Cortex of kidney (tissue), 1 donor: ENCODE data around the gene CYB561A3.
"Not testable (repeated sequence)": the region's sequence is repeated elsewhere in the genome, so short reads cannot be mapped to it uniquely, and the experiment has no call there.

ENCODE experiments used
- DNase-seq: peaks from one replicate; lab custom pipeline; 2025; lab: John Stamatoyannopoulos, UW

Gene CYB561A3, protein sequence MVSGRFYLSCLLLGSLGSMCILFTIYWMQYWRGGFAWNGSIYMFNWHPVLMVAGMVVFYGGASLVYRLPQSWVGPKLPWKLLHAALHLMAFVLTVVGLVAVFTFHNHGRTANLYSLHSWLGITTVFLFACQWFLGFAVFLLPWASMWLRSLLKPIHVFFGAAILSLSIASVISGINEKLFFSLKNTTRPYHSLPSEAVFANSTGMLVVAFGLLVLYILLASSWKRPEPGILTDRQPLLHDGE

DNA sequence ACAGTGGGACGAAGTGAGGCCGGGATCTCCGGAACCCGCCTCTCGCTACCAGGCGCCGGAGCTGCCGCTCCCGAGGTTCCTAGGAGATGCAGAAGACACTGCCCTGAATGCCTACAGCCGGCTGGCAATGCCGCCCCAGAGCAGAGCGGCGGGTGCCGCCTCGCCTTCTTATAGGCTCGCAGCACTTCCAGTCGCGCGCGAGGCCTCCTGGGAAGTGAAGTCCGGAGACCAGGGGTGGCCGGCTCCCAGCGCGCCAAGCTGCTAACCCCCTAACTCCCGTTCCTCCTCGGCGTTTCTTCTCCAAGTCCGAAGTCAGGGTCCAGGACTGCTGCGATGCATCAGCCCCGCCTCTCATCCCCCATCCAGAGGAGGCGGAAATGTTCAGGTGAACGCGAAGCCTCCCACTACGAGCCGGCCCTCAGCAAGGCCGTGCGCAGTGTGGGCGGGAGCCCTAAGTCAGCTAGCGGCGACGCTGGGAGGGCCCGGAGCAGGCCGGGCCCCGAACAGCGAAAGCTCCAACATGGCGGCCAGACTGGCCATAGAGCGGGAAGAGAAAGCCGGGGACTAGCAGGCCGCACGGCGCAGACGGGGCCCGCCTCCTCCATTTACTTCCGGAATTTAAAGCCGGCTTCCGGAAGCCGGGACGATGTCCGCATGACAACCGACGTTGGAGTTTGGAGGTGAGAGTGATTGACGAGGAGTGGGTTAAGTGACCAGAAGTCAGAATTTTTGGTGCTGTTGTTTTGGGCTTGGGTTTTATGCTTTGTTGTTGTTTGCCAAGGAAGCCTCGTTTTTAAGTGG lies at the start of gene CYB561A3, which contains the start of gene TMEM138:
Gene CYB561A3 (minus strand): TSS at position 142 of the 801 bp plus-strand sequence. CDS start 5,169 bp downstream, outside the sequence.
Gene TMEM138 (plus strand): TSS at position 634 of the 801 bp plus-strand sequence. CDS start 2,017 bp downstream, outside the sequence.
- DNase-seq = no peak

DNA sequence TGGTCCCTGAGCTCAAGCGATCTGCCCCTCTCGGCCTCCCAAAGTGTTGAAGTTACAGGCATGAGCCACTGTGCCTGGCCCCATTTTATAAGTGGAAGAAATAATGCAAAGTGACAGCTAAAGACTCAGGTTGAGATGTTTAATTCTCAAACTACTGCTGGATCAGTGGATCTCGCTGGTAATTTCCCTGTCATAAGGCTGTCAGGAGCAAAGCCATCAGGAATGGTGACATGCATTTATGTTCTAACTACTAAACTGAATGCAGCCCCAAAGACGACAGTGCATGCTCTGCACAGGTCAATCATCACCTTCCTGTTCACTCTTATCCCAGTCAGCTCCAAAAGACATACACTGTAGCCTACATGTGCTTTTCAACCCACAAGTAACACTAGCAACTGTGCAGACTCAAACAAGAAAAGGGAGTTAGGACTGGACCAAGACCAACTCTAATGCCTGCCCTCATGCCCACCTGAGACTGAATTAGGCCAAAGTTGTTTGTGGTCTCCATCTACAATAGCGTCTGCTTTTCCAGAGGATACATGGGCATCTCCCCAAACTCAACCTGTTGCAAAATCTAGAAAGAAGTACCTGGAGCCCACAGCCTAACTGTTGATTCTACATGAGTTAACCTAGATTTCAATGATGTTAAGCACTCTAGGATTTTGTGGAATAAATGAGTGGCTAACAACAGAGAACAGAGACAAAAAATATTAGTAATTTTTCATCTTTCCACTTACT lies 45.5 kb upstream of the CYB561A3 start:
- no peak for DNase-seq

DNA sequence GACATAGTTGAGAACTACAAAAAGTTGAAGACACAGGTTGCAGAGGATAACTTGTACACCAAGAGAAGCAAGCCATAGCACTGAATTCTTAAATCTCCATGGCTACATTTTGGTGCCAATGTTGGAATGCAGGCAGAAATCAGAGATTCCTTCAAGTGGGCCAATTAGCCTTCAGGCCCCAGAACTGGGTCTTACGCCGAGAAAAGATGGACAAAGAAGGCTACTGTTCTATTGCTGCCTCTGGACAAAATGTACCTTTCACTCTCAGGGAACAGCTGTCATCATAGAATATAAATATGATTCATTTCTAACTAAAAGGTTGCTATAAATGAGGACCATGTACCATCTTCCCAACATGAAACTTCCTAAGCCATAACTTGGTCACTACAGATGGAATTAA lies 44.4 kb upstream of the CYB561A3 start:
- DNase-seq = no peak

GRCh38 chr11:61404641-61405040 lies 43.0 kb upstream of the CYB561A3 start:
- no peak for DNase-seq

GRCh38 chr11:61404103-61404502 lies 42.4 kb upstream of the CYB561A3 start:
- no peak for DNase-seq

GRCh38 chr11:61403658-61404057 lies 42.0 kb upstream of the CYB561A3 start:
- no peak for DNase-seq

- DNase-seq = no peak
These were observed 39.9 kb upstream of the CYB561A3 start for GRCh38 chr11:61401573-61401972.

DNA sequence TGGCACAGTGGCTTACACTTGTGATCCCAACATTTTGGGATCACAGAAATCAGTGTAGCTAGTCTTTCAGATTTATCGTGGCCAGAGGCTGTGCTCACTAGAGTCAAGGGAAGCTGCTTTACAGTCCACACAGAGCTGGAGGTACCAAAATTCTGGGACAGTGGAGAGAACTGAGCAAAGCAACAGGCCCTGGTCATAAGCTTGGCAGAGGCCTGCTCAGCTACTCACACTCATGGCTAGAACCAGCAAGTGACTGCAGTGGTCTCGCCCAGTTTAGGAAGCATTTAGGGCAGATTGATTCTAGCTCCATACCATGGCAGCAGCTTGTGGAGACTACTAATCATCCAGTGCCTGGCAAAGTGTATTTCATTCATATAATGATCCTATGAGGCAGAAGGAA lies 39.5 kb upstream of the CYB561A3 start:
- DNase-seq = no peak

- DNase-seq = no peak
These were observed 31.4 kb upstream of the CYB561A3 start for GRCh38 chr11:61392981-61393595.

- no peak for DNase-seq
These were observed 28.5 kb upstream of the CYB561A3 start for GRCh38 chr11:61390161-61390560.

- DNase-seq = no peak
These were observed 22.9 kb upstream of the CYB561A3 start for GRCh38 chr11:61384271-61385242.

DNA sequence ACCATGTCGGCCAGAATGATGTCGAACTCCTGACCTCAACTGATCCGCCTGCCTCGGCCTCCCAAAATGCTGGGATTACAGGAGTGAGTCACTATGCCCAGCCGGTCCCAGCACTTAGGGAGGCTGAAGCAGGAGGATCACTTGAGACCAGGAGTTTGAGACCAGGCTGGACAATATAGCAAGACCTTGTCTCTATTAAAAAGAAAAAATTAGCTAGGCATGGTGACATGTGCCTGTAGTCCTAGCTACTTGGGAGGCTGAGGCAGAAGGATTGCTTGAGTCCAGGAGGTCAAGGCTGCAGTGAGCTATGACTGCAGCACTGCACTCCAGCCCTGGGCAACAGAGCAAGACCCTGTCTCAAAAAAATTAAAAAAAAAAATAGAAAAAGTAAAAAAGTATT lies 22.2 kb upstream of the CYB561A3 start:
- not testable (repeated sequence) for DNase-seq

GRCh38 chr11:61380884-61381283 lies 19.2 kb upstream of the CYB561A3 start:
- no peak for DNase-seq

DNA sequence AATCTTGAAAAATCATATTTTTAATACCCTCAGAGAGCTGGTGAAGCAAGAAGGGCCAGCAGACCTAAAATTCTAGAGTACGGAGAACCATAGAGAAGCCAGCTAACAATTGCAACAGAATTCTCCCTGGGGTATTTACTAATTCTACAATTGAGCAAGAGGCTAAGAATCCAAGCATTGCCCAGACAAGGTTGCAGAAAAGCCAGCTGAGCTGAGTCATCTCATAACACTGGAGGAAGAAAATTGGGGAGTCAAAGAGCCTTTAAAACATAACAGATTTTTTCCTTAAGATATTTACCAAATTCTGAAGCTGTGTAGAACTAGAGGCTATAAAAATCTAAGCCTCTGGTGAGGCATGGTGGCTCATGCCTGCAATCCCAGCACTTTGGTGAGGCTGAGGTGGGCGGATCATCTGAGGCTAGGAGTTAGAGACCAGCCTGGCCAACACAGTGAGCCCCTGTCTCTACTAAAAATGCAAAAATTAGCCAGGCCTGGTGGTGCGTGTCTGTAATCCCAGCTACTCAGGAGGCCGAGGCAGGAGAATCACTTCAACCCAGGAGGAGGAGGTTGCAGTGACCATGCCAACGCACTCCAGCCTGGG lies 17.1 kb upstream of the CYB561A3 start:
- no peak for DNase-seq

DNA sequence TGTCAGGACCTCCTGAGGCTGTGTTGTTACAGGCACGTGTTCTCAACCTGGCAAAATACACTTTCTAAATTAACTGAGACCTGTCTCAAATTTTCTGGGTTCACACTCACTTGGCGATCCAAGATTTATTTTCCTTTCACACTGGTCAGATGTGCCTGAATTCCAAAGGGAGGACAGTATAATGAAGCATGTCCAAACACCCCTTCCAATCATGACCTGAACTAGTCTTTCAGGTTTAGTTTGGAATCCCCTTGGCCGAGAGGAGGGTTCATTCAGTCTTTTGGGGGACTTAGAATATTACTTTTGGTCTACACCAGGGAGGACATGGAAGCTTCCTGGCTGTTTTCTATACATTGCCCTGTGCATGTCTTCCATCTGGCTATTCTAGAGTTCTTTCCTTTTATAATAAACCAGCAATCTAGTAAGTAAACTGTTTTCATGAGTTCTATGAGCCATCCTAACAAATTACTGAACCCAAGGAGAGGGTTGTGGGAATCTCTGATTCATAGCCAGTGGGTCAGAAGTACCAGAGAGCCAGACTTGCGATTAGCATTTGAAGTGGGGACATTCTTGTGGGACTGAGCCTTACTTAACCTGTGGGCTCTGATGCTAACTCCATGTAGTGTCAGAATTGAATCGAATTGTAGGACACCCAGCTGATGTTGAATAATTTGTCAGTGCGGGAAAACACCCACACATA lies 15.9 kb upstream of the CYB561A3 start:
- DNase-seq = no peak

- no peak for DNase-seq
These were observed 14.1 kb upstream of the CYB561A3 start for GRCh38 chr11:61375761-61376108.

GRCh38 chr11:61372659-61373420 lies 11.2 kb upstream of the CYB561A3 start:
- no peak for DNase-seq

GRCh38 chr11:61370349-61371005 lies 8.8 kb upstream of the CYB561A3 start:
- DNase-seq = no peak
